ENCODE measurements around the gene CYLD. TPM values are rescaled to one million over a fixed set of nuclear protein-coding genes. Genes with fewer than 3 reads are reported as not detected.

Gene CYLD
- total RNA-seq, 1 experiment from 2014 or later, result 9.5 TPM

GRCh38 chr16:50736448-50736847, 5.4 kb upstream of the CYLD start:
- no peak for DNase-seq (ENCODE audit: extremely low read depth, low read depth)

GRCh38 chr16:50737420-50737959, 4.4 kb upstream of the CYLD start:
- DNase-seq (ENCODE audit: extremely low read depth, low read depth), result no peak

GRCh38 chr16:50739031-50739430, 2.9 kb upstream of the CYLD start:
- no peak for DNase-seq (ENCODE audit: extremely low read depth, low read depth)

GRCh38 chr16:50740736-50741135, 1.1 kb upstream of the CYLD start:
- no peak for DNase-seq (ENCODE audit: extremely low read depth, low read depth)

- no peak for DNase-seq (ENCODE audit: extremely low read depth, low read depth)
Measured at GRCh38 chr16:50741225-50741780, 583 bp upstream of the CYLD start.

GRCh38 chr16:50742576-50743200, 802 bp downstream of the CYLD start:
- no peak for DNase-seq (ENCODE audit: extremely low read depth, low read depth)

GRCh38 chr16:50743581-50744225, 1.8 kb downstream of the CYLD start:
- DNase-seq (ENCODE audit: extremely low read depth, low read depth), result no peak

- DNase-seq (ENCODE audit: extremely low read depth, low read depth), result no peak
Measured at GRCh38 chr16:50744881-50745280, 3.0 kb downstream of the CYLD start.

GRCh38 chr16:50745940-50746339, 4.1 kb downstream of the CYLD start:
- DNase-seq (ENCODE audit: extremely low read depth, low read depth), result no peak

GRCh38 chr16:50747207-50747956, 5.5 kb downstream of the CYLD start:
- DNase-seq (ENCODE audit: extremely low read depth, low read depth), result no peak

GRCh38 chr16:50751528-50751927, 9.6 kb downstream of the CYLD start:
- DNase-seq (ENCODE audit: extremely low read depth, low read depth), result no peak

GRCh38 chr16:50752471-50753235, 10.8 kb downstream of the CYLD start:
- DNase-seq (ENCODE audit: extremely low read depth, low read depth), result no peak

GRCh38 chr16:50756473-50756872, 14.6 kb downstream of the CYLD start:
- no peak for DNase-seq (ENCODE audit: extremely low read depth, low read depth)

- DNase-seq (ENCODE audit: extremely low read depth, low read depth), result no peak
Measured at GRCh38 chr16:50761267-50761666, 19.4 kb downstream of the CYLD start.

- no peak for DNase-seq (ENCODE audit: extremely low read depth, low read depth)
Measured at GRCh38 chr16:50762241-50762640, 20.4 kb downstream of the CYLD start.

GRCh38 chr16:50763211-50763610, 21.3 kb downstream of the CYLD start:
- no peak for DNase-seq (ENCODE audit: extremely low read depth, low read depth)

GRCh38 chr16:50765260-50765659, 23.4 kb downstream of the CYLD start:
- DNase-seq (ENCODE audit: extremely low read depth, low read depth), result no peak

GRCh38 chr16:50765861-50766260, 24.0 kb downstream of the CYLD start:
- DNase-seq (ENCODE audit: extremely low read depth, low read depth), result no peak

- no peak for DNase-seq (ENCODE audit: extremely low read depth, low read depth)
Measured at GRCh38 chr16:50767197-50767596, 25.3 kb downstream of the CYLD start.

- no peak for DNase-seq (ENCODE audit: extremely low read depth, low read depth)
Measured at GRCh38 chr16:50771366-50771765, 29.5 kb downstream of the CYLD start.

GRCh38 chr16:50774405-50774804, 32.5 kb downstream of the CYLD start:
- no peak for DNase-seq (ENCODE audit: extremely low read depth, low read depth)

All from NCI-H460 (cell line).